ENCODE data around the gene PLGRKT.
A peak's percentile ranks its signal among the peaks of the same experiment; 100 is the strongest.
"Not testable (repeated sequence)": the region's sequence is repeated elsewhere in the genome, so short reads cannot be mapped to it uniquely, and the experiment has no call there.

PLGRKT gene

GRCh38 chr9:5331276-5331675 lies 106.4 kb downstream of the PLGRKT start:
- FAIRE-seq, result not testable (repeated sequence)

GRCh38 chr9:5326893-5327548 lies 110.7 kb downstream of the PLGRKT start:
- no peak for DNase-seq (ENCODE audit: extremely low spot score, insufficient read length, low read depth)
- no peak for FAIRE-seq

More at GRCh38 chr9:5331276-5331675, 106.4 kb downstream of the PLGRKT start:
- DNase-seq (ENCODE audit: extremely low spot score, insufficient read length, low read depth), result not testable (repeated sequence)

- FAIRE-seq (no peak), DNase-seq (ENCODE audit: extremely low spot score, insufficient read length, low read depth) (no peak)
Observed at GRCh38 chr9:5326187-5326586, 111.5 kb downstream of the PLGRKT start.

- FAIRE-seq, result peak; percentile 36
Observed at GRCh38 chr9:5321601-5322000, 116.1 kb downstream of the PLGRKT start.

GRCh38 chr9:5321058-5321457 lies 116.7 kb downstream of the PLGRKT start:
- DNase-seq (ENCODE audit: extremely low spot score, insufficient read length, low read depth), result no peak
- FAIRE-seq, result no peak

More at GRCh38 chr9:5321601-5322000, 116.1 kb downstream of the PLGRKT start:
- not testable (repeated sequence) for DNase-seq (ENCODE audit: extremely low spot score, insufficient read length, low read depth)

- not testable (repeated sequence) for DNase-seq (ENCODE audit: extremely low spot score, insufficient read length, low read depth); FAIRE-seq
Observed at GRCh38 chr9:5316406-5316805, 121.3 kb downstream of the PLGRKT start.

- DNase-seq (ENCODE audit: extremely low spot score, insufficient read length, low read depth) (no peak), FAIRE-seq (no peak)
Observed at GRCh38 chr9:5315187-5315923, 122.4 kb downstream of the PLGRKT start.

GRCh38 chr9:5310851-5311250 lies 126.9 kb downstream of the PLGRKT start:
- DNase-seq (ENCODE audit: extremely low spot score, insufficient read length, low read depth), result no peak
- no peak for FAIRE-seq
